ENCODE results near the gene KRT17. TPM values are rescaled to one million over a fixed set of nuclear protein-coding genes. Genes with fewer than 3 reads are reported as not detected.
"Not testable (repeated sequence)": the region's sequence is repeated elsewhere in the genome, so short reads cannot be mapped to it uniquely, and the experiment has no call there.

Gene KRT17
- polyA plus RNA-seq, 1 experiment, result 34.7 TPM

- H3K27me3 ChIP-seq (ENCODE audit: control insufficient read depth, insufficient read depth, low read length), result no peaks in the 10 kb centered on the region
- no peak overlapping the region for H3K4me3 ChIP-seq (ENCODE audit: low read depth, low read length)
- TF ChIP-seq, protein P1, sequence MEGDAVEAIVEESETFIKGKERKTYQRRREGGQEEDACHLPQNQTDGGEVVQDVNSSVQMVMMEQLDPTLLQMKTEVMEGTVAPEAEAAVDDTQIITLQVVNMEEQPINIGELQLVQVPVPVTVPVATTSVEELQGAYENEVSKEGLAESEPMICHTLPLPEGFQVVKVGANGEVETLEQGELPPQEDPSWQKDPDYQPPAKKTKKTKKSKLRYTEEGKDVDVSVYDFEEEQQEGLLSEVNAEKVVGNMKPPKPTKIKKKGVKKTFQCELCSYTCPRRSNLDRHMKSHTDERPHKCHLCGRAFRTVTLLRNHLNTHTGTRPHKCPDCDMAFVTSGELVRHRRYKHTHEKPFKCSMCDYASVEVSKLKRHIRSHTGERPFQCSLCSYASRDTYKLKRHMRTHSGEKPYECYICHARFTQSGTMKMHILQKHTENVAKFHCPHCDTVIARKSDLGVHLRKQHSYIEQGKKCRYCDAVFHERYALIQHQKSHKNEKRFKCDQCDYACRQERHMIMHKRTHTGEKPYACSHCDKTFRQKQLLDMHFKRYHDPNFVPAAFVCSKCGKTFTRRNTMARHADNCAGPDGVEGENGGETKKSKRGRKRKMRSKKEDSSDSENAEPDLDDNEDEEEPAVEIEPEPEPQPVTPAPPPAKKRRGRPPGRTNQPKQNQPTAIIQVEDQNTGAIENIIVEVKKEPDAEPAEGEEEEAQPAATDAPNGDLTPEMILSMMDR (IDR thresholded peaks at IDR 0.05; ENCODE audit: insufficient read depth, low read depth, low read length), result no peak
- no peak for DNase-seq (ENCODE audit: low read depth)
- H3K36me3 ChIP-seq (ENCODE audit: control insufficient read depth, insufficient read depth, low read length), result no peaks in the 10 kb centered on the region
- CTCF ChIA-PET, result interaction anchor here (0.9 to 15.6 kb wide), 33 partner anchors 11 to 917 kb away, joined by 3 to 343 read pairs (median 8); partner anchors contain the start of genes EIF1, KRT13, KRT34 and KRT38
- POLR2A ChIA-PET, result no interaction called here
These were observed 22.9 kb upstream of the KRT17 start for GRCh38 chr17:41647038-41647813.

DNA sequence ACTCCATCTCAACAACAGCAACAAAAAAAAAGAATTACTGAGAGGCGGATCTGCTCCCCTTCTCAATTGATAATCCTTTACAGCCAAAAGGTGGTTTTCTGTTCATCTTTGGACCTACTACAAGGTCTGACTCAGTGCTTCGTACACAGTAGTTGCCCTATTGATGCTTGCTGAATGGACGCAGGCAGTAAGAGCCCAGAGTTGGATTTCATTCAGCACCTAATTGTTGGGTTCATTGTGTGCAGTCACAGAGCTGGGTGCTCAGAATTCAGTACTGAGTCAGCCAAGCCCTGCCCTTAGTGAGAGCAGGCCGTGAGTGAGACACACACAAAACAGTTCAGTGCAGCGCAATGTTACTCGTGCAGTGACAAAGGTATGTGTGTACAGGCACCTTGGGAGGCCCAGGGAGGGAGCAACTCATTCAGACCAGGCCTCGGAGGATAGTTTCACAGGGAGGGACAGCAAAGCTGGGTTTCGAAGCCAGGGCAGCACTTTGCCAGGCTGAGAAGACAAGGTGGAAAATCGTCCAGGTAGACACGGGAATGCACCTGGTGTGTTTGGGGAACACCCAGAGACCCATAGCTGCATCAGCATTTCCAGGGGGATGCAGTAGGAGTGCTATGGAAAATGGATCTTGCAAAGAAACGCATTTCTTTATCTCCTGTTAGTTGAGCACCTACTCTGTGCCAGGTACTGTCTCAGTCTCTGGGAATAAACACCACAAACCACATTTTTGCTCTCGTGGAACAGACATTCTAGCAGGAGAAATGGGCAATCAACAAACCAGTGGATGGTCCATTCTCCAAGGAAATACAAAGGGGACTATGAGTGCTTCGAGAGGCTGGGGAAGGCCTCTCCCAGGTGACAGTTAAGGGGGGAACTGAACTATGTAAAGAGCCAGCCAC lies 18.1 kb upstream of the KRT17 start:
- POLR2A ChIA-PET, result no interaction called here
- CTCF ChIA-PET, result interaction anchor here (1.2 to 1.3 kb wide), 2 partner anchors 20 to 93 kb away, joined by 5 to 6 read pairs; no protein-coding TSS in a partner anchor
- no peak for DNase-seq (ENCODE audit: low read depth)
- no peaks in the 10 kb centered on the region for H3K36me3 ChIP-seq (ENCODE audit: control insufficient read depth, insufficient read depth, low read length)
- H3K4me3 ChIP-seq (ENCODE audit: low read depth, low read length), result no peak overlapping the region
- TF ChIP-seq, protein P1 (IDR thresholded peaks at IDR 0.05; ENCODE audit: insufficient read depth, low read depth, low read length), result no peak
- no peaks in the 10 kb centered on the region for H3K27me3 ChIP-seq (ENCODE audit: control insufficient read depth, insufficient read depth, low read length)

- CTCF ChIA-PET, result interaction anchor here (0.8 to 1.7 kb wide), 3 partner anchors 86 to 783 kb away, joined by 3 to 5 read pairs (median 4); no protein-coding TSS in a partner anchor
- DNase-seq (ENCODE audit: low read depth); H3K4me3 ChIP-seq (ENCODE audit: low read depth, low read length); H3K36me3 ChIP-seq (ENCODE audit: control insufficient read depth, insufficient read depth, low read length); POLR2A ChIA-PET; H3K27me3 ChIP-seq (ENCODE audit: control insufficient read depth, insufficient read depth, low read length): not testable (repeated sequence)
These were observed 16.2 kb upstream of the KRT17 start for GRCh38 chr17:41640596-41640995.

GRCh38 chr17:41639492-41640473 lies 15.4 kb upstream of the KRT17 start:
- Histone ChIP-seq H3K4me3 (ENCODE audit: low read depth, low read length) (no peak overlapping the region), H3K36me3 (ENCODE audit: control insufficient read depth, insufficient read depth, low read length) (no peaks in the 10 kb centered on the region), H3K27me3 (ENCODE audit: control insufficient read depth, insufficient read depth, low read length) (no peaks in the 10 kb centered on the region)
- TF ChIP-seq, protein P1 (IDR thresholded peaks at IDR 0.05; ENCODE audit: insufficient read depth, low read depth, low read length), result no peak
- POLR2A ChIA-PET, result no interaction called here
- CTCF ChIA-PET, result interaction anchor here (1.0 to 1.7 kb wide), 3 partner anchors 9 to 90 kb away, joined by 3 to 5 read pairs (median 5); no protein-coding TSS in a partner anchor
- no peak for DNase-seq (ENCODE audit: low read depth)

DNA sequence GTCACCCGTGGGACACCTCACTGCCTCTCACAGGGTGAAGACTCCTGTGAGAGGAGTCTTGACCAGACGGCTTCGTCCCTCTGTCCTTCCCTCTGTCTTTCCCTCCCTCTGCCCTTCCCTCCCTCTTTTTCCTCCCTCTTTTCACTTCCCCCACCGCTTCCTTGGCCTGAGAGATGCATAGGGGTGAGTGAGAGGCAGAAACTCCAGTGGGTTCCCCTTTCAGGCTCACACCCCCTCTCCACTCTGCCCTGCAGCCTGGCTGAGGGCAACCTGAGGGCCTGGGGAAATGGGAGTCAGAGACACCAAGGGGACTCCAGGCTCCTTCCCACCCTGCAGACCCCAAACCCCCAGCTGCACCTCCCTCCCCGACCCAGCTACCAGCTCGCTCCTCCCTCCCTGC lies 14.6 kb upstream of the KRT17 start:
- POLR2A ChIA-PET, result no interaction called here
- CTCF ChIA-PET, result interaction anchor here (1.1 kb wide), 1 partner anchor 10 kb away, joined by 3 read pairs; no protein-coding TSS in a partner anchor
- TF ChIP-seq, protein P1 (IDR thresholded peaks at IDR 0.05; ENCODE audit: insufficient read depth, low read depth, low read length), result no peak
- no peak for DNase-seq (ENCODE audit: low read depth)
- H3K36me3 ChIP-seq (ENCODE audit: control insufficient read depth, insufficient read depth, low read length), result no peaks in the 10 kb centered on the region
- no peak overlapping the region for H3K4me3 ChIP-seq (ENCODE audit: low read depth, low read length)
- no peaks in the 10 kb centered on the region for H3K27me3 ChIP-seq (ENCODE audit: control insufficient read depth, insufficient read depth, low read length)
